GM10248 (cell line): ENCODE measurements around the gene TIPIN.
"Not testable (repeated sequence)": the region's sequence is repeated elsewhere in the genome, so short reads cannot be mapped to it uniquely, and the experiment has no call there.

Experiments
- CTCF ChIA-PET: fragments of 300-600 bp; sonication (Branson Sonifier 250); formaldehyde crosslinking; extraction: SDS; loops from one replicate; lab custom pipeline; 2021; ENCODE audit warnings: antibody characterized with exemption; lab: Yijun Ruan, JAX
- POLR2A ChIA-PET: fragments of 350-650 bp; sonication (Branson Sonifier 250); formaldehyde crosslinking; extraction: SDS; loops from one replicate; lab custom pipeline; 2020; ENCODE audit warnings: antibody characterized with exemption; lab: Yijun Ruan, JAX
- DNase-seq: peaks from one replicate; pipeline ENCODE4 v3.0.0; 2012; ENCODE audit errors: extremely low spot score
- CTCF ChIP-seq: IDR thresholded peaks from 2 replicates; pipeline ENCODE4 v1.5.1; 2012; ENCODE audit warnings: mild to moderate bottlenecking, low read depth; ENCODE audit errors: extremely low read depth, missing control alignments, control extremely low read depth

The TIPIN gene

GRCh38 chr15:66386204-66387123 is 30.0 kb upstream of the TIPIN start, which contains the start of gene MAP2K1:
Gene MAP2K1, plus strand, starts transcription at chr15:66386912. Its CDS starts 436 bp downstream, at chr15:66387348.
- DNase-seq = peak; percentile 96
- CTCF ChIA-PET = interaction anchor here (0.7 to 7.4 kb wide), 22 partner anchors 9 to 112 kb away, joined by 3 to 94 read pairs (median 4); partner anchors contain the start of genes SNAPC5 and TIPIN
- peak; percentile 75 for TF ChIP-seq CTCF
- POLR2A ChIA-PET = interaction anchor here (0.6 to 3.6 kb wide), 4 partner anchors 9 to 111 kb away, joined by 3 to 17 read pairs (median 4); partner anchors contain the start of gene SNAPC5

- CTCF ChIA-PET = interaction anchor here (0.6 to 1.3 kb wide), 2 partner anchors 20 to 23 kb away, joined by 3 read pairs; no protein-coding TSS in a partner anchor
- POLR2A ChIA-PET, DNase-seq: not testable (repeated sequence)
Observed at GRCh38 chr15:66381376-66381775, 24.9 kb upstream of the TIPIN start.

- ChIA-PET CTCF (interaction anchor here (1.3 kb wide), 1 partner anchor 9 kb away, joined by 5 read pairs; no protein-coding TSS in a partner anchor), POLR2A (no interaction called here)
- TF ChIP-seq CTCF = no peak
- DNase-seq = no peak
Observed at GRCh38 chr15:66378814-66379430, 22.4 kb upstream of the TIPIN start.

GRCh38 chr15:66374179-66374578 is 17.7 kb upstream of the TIPIN start:
- POLR2A ChIA-PET = interaction anchor here (0.8 kb wide), 1 partner anchor 18 kb away, joined by 3 read pairs; the partner anchor contains the start of gene TIPIN
- TF ChIP-seq CTCF = no peak
- DNase-seq = no peak
- CTCF ChIA-PET = interaction anchor here (0.8 kb wide), 1 partner anchor 12 kb away, joined by 3 read pairs; no protein-coding TSS in a partner anchor

- TF ChIP-seq CTCF = no peak
- DNase-seq = peak; percentile 53
- CTCF ChIA-PET = interaction anchor here (1.4 to 4.0 kb wide), 3 partner anchors 16 to 127 kb away, joined by 3 to 24 read pairs (median 11); partner anchors contain the start of genes MAP2K1 and SNAPC5
- POLR2A ChIA-PET = no interaction called here
Observed at GRCh38 chr15:66369773-66370651, 13.5 kb upstream of the TIPIN start.

- POLR2A ChIA-PET = no interaction called here
- TF ChIP-seq CTCF = no peak
- CTCF ChIA-PET = no interaction called here
- DNase-seq = no peak
Observed at GRCh38 chr15:66364944-66365528, 8.6 kb upstream of the TIPIN start.
